Sciatic nerve (tissue), 2 donors: Measurements from ENCODE around the gene ASB8. TPM values are rescaled to one million over a fixed set of nuclear protein-coding genes. Genes with fewer than 3 reads are reported as not detected.
"Not testable (repeated sequence)": the region's sequence is repeated elsewhere in the genome, so short reads cannot be mapped to it uniquely, and the experiment has no call there.

Experiments
- ATAC-seq: fragments of 200-7000 bp; cut with Tn5 transposase; one replicate; pipeline ENCODE4 v1.9.1; 2020; ENCODE audit warnings: mild to moderate bottlenecking, moderate library complexity
- DNase-seq: peaks from one replicate; pipeline ENCODE4 v3.0.0-alpha.2; 2020; ENCODE audit warnings: low spot score
- intact Hi-C: fragments of 100-400 bp; cut with DNase I; formaldehyde crosslinking; loops from one replicate; pipeline ENCODE4 v1.14.2; 2022
- microRNA-seq: library from miRNA; unstranded; fragments of <30 nt; microRNA quantifications from one replicate; pipeline ENCODE4 v1.2.0, GENCODE V29; 2020
- total RNA-seq: library from RNA; stranded (reverse); fragmentation: NEBNext Ultra II Directional; extraction: Animal tissue kit (Norgen Biotek cat#: 25700); gene quantifications from one replicate; pipeline ENCODE4 v1.2.1, GENCODE V29; 2021
- donor health status: DM: no; HTN: no; CAD: no.
- donor health status: DM: no; HTN: no; CAD: no.

Gene ASB8
- total RNA-seq, 1 donor from 2014 or later: 36.0 TPM

DNA sequence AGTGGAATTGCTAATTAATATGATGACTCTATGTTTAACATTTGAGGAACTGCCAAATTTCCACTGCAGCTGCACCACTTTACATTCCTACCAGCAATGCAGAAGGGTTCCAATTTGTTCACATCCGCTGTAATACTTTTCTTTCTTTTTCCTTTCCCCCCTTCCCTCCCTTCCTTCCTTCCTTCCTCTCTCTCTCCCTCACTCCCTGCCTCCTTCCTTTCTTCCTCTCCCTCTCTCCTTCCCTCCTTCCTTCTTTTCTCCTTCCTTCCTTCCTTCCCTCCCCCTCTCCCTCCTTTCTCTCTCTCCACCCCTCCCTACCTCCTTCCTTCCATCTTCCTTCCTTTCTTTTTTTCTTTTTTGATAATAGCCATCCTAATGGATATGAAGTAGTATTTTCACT lies 41.4 kb downstream of the ASB8 start:
- intact Hi-C loops: no loop called here
- ATAC-seq (no peak), DNase-seq (no peak)

DNA sequence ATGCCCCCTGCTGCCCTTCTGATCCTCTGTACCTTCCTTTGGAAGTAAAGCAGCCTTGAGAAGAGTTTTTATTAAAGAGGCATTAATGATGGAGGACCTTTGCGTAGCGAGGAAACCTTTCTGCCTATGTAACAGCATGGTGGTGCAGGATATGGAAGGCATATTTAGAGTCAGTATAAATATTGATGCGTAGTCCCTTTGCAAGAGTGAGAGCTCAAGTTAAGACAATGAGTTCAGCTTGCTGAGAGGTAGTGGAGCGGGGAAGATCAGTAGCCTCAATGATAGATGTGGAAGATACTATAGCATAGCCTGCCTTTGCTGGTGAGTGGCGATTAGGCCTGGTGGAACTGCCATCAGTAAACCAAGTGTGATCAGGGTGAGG lies 46.0 kb downstream of the ASB8 start:
- ATAC-seq, DNase-seq, intact Hi-C loops: not testable (repeated sequence)

DNA sequence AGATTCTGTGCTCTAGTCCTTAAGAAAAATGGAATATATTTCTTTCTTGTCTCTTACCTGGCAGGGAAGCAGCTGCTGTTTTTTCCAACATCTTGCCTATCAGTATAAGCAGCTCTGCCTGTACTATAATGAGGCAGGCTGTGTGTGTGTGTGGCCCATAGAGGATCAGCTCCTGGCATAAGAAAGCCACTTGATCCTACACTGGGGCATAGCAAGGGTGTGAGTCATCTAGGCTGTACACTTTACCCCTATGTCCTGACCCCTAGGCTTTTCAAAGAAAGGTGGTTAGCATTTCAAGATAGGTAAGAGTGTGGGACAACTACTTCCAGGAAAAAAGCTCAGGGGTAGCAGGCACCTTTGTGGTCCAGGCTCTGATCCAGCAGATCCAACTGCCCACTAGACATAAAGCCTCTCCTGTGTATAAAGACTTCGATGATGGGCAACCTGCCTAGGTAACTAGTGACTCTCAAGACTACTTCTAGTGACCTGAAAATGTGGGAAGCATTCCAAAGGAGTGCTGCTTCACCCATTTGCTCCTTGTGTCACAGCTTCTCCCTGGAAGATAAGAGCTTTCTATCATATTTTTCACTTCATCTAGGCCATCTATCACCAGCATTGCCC lies 46.5 kb downstream of the ASB8 start:
- intact Hi-C loops: no loop called here
- DNase-seq: no peak
- no peak for ATAC-seq

GRCh38 chr12:48109424-48109823 lies 47.9 kb downstream of the ASB8 start:
- DNase-seq (no peak), ATAC-seq (no peak)
- intact Hi-C loops: no loop called here

DNA sequence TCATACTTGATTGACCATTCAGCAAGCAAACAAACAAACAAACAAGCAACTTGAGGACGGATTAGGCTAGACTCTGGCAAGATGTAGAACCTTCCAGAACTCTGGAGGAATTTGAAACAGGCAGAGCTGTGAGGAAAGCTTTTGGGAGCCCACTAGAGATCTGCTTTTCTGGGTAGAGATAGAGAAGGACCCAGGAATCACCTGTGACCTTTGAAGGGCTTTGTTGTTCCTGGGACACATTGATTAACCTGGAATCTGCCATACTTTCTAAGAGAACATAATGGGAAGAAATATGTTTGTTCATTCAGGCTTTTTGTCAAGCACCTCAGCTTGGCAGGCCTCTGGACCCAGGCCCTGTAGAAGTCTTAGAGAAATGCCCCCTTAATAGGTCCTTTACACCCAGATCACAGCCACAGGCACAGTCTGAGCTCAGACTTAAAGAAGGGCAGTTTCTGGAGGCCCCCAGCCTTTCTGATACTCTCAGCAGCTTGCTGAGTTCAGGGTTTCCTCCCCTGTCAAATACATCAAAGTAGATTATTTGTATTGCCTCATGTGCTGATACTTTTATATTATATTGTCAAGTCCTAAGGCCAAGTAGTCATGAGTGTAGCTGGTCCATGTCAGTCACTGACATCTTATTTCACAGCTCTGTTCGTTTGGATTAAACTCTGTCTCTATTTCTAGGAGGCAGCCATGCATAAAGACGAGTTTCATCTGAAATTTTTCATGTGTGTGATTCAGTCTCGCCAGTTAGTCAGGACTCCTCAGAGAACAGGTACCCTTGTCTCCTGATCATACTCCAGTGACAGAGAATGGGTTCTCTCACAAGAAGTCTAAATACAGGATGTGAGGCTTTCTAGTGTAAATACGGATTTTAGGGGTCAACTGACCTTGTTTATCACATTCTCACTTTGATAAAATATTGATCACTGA lies 50.4 kb downstream of the ASB8 start:
- intact Hi-C loops: no loop called here
- DNase-seq (no peak), ATAC-seq (no peak)

GRCh38 chr12:48105867-48106680 lies 51.2 kb downstream of the ASB8 start, which contains the start of gene SENP1:
TSS of gene SENP1 (minus strand) at chr12:48106079. CDS start at chr12:48101472, 4,607 bp downstream.
- DNase-seq (peak; percentile 93), ATAC-seq (peak; percentile 98)
- intact Hi-C loops: no loop called here

- no peak for DNase-seq
- intact Hi-C loops: no loop called here
- ATAC-seq: no peak
These were observed 51.9 kb downstream of the ASB8 start for GRCh38 chr12:48105321-48105866.

- ATAC-seq (no peak), DNase-seq (no peak)
- intact Hi-C loops: no loop called here
These were observed 52.8 kb downstream of the ASB8 start for GRCh38 chr12:48104531-48104930.

Small RNA genes within 50 kb of the gene (microRNA-seq; reads per million reads assigned to microRNA genes)
- gene MIR6505: not detected

Other genes with a start within 250 kb of the ASB8 start
- 47.9 TPM for gene TMEM106C, start 193.9 kb downstream of the ASB8 start, total RNA-seq
- not detected for gene COL2A1, start 153.0 kb downstream of the ASB8 start, total RNA-seq
- 23.8 TPM for gene SENP1, start 51.4 kb downstream of the ASB8 start, total RNA-seq
- 66.0 TPM for gene PFKM, start 38.2 kb downstream of the ASB8 start, total RNA-seq
- gene CCDC184, start 26.1 kb upstream of the ASB8 start, total RNA-seq: 6.1 TPM
- gene OR10AD1, start 45.8 kb upstream of the ASB8 start, total RNA-seq: not detected
- gene ZNF641, start 193.4 kb upstream of the ASB8 start, total RNA-seq: 24.8 TPM